ENCODE results near the gene GPNMB.

GPNMB gene

DNA sequence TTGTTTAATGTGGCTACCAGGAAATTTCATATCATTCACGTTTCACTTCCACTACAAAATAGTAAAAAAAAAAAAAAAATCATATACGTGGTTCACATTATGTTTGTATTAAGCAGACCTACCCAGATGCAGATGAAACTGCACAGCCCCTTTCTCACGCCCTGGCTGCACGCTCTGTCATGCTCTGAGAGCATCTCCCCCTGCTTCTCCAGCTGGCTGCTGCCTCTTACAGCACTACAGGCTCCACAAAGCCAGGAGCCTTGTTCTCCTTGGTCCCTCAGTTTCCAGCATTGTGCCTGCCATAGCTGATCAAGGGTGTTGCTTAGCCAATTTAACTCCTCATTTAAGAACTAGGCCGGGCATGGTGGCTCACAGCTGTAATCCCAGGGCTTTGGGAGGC lies 6.9 kb upstream of the GPNMB start:
- Histone ChIP-seq H3K4me3 (replicated peaks; ENCODE audit: low read depth, low read length) (no peak overlapping the region), H3K36me3 (ENCODE audit: control insufficient read depth, insufficient read depth, low read length) (no peaks in the 10 kb centered on the region), H3K27me3 (replicated peaks; ENCODE audit: control insufficient read depth, insufficient read depth, low read length) (no peaks in the 10 kb centered on the region)
- TF ChIP-seq, protein P1, sequence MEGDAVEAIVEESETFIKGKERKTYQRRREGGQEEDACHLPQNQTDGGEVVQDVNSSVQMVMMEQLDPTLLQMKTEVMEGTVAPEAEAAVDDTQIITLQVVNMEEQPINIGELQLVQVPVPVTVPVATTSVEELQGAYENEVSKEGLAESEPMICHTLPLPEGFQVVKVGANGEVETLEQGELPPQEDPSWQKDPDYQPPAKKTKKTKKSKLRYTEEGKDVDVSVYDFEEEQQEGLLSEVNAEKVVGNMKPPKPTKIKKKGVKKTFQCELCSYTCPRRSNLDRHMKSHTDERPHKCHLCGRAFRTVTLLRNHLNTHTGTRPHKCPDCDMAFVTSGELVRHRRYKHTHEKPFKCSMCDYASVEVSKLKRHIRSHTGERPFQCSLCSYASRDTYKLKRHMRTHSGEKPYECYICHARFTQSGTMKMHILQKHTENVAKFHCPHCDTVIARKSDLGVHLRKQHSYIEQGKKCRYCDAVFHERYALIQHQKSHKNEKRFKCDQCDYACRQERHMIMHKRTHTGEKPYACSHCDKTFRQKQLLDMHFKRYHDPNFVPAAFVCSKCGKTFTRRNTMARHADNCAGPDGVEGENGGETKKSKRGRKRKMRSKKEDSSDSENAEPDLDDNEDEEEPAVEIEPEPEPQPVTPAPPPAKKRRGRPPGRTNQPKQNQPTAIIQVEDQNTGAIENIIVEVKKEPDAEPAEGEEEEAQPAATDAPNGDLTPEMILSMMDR (IDR thresholded peaks at IDR 0.05; ENCODE audit: insufficient read depth, low read length, poor library complexity, severe bottlenecking), result no peak
- DNase-seq (ENCODE audit: extremely low read depth, insufficient read length), result no peak

DNA sequence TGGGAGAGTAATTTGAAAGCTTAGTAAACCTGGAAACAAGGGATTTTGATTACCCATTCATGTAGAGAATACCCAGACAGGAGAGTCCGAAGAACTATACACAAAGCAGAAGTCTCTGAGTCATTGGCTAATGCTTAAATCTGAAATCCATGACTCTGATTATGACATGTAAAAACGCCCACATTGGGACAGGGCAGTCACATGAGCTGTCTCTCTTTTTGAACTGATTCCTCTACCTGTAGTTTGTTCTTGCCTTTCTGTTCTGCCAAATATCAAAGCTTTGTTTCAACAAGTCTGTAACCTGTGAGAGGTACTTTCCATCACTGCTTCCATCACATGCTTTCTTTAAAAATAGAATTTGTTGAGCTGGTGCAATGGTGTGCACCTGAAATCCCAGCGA lies 4.3 kb upstream of the GPNMB start:
- Histone ChIP-seq H3K4me3 (replicated peaks; ENCODE audit: low read depth, low read length) (no peak overlapping the region), H3K36me3 (ENCODE audit: control insufficient read depth, insufficient read depth, low read length) (no peaks in the 10 kb centered on the region), H3K27me3 (replicated peaks; ENCODE audit: control insufficient read depth, insufficient read depth, low read length) (no peaks in the 10 kb centered on the region)
- no peak for DNase-seq (ENCODE audit: extremely low read depth, insufficient read length)
- TF ChIP-seq, protein P1 (IDR thresholded peaks at IDR 0.05; ENCODE audit: insufficient read depth, low read length, poor library complexity, severe bottlenecking), result no peak

DNA sequence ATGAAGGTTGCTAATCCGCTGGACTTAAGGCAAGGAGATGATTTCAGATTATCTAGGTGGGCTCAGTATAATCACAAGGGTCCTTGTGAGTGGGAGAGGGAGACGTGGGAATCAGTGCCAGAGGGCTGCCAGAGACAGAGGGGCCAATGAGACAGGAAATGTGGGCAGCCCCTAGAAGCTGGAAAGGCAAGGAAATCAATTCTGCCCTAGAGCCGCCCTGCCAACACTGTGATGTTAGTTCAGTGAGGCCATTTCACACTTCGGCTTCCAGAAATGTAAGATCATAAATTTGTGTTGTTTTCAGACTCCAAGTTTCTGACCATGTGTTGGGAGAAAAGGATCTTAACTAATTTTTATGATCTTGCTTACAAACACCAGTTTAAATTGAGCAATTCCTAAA lies 3.6 kb upstream of the GPNMB start:
- no peak overlapping the region for H3K4me3 ChIP-seq (replicated peaks; ENCODE audit: low read depth, low read length)
- no peak for DNase-seq (ENCODE audit: extremely low read depth, insufficient read length)
- TF ChIP-seq, protein P1 (IDR thresholded peaks at IDR 0.05; ENCODE audit: insufficient read depth, low read length, poor library complexity, severe bottlenecking), result no peak
- H3K27me3 ChIP-seq (replicated peaks; ENCODE audit: control insufficient read depth, insufficient read depth, low read length), result no peaks in the 10 kb centered on the region; the same call in 1 of the 2 replicates
- H3K36me3 ChIP-seq (ENCODE audit: control insufficient read depth, insufficient read depth, low read length), result no peaks in the 10 kb centered on the region

DNA sequence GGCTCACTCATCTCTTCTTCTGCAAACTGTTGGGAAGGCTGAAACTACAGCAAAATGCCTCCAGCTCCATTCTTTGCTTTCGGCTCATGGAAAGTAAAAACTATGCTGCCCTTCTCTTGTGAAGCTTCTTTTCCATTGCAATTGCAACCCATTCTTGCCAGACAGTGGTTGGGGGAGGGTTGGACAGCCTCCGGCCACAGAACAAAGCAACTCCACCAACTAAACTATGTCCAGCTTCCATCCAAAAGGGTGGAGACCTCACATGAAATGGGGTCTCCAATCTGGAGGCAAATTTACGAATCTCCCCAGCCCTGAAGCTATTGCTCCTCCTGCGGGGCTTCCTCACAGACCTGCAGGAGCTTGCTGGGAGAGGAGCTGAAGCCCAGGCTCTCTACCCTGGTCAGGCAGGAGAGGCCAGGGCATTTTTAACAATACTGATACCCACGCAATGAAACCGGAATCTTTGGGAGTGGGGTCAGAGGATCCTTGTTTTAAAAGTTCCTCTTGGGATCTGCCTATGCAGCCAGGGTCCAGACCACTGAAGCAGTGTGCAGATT lies 549 bp downstream of the GPNMB start:
- TF ChIP-seq, protein P1 (IDR thresholded peaks at IDR 0.05; ENCODE audit: insufficient read depth, low read length, poor library complexity, severe bottlenecking), result no peak
- Histone ChIP-seq H3K27me3 (replicated peaks; ENCODE audit: control insufficient read depth, insufficient read depth, low read length) (no peaks in the 10 kb centered on the region; the same call in 1 of the 2 replicates), H3K36me3 (ENCODE audit: control insufficient read depth, insufficient read depth, low read length) (no peaks in the 10 kb centered on the region), H3K4me3 (replicated peaks; ENCODE audit: low read depth, low read length) (no peak overlapping the region)
- no peak for DNase-seq (ENCODE audit: extremely low read depth, insufficient read length)

DNA sequence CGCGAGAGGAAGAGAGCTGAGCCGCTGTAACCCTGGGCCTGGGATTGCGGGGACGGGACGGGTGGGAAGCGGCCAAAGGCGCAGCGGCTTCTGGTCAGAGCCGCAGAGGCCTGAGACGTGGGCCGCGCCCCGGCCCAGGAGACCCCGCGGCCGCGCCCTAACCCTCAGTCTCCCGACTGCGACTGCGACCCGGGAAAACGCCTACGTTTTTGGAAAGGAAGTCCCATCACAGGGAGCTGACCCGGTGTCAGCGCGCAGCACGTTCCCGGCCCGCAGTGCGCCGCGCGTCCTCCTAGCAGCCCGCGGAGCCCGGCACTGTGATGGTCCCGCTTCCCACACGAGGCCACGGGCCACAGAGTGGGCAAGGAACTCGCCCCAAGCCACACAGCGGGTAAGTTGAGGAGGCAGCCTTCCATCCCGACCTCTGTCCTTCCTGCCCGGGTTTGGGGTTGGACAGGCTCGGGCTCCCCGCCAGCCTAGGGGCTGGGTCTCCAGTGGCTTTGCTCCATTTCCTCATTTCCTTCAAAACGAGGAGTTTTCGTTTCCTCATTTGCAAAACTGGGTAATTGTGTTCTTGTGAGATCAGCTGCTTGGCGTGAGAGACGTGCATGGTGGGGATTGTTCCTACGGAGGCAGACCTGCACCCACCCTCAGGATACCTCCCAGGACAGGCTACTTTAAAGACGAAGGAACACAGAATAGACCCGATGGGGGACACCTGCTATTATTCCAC lies 1.2 kb downstream of the GPNMB start:
- H3K36me3 ChIP-seq (ENCODE audit: control insufficient read depth, insufficient read depth, low read length), result no peaks in the 10 kb centered on the region
- H3K27me3 ChIP-seq (replicated peaks; ENCODE audit: control insufficient read depth, insufficient read depth, low read length), result no peaks in the 10 kb centered on the region; the same call in 1 of the 2 replicates
- TF ChIP-seq, protein P1 (IDR thresholded peaks at IDR 0.05; ENCODE audit: insufficient read depth, low read length, poor library complexity, severe bottlenecking), result no peak
- DNase-seq (ENCODE audit: extremely low read depth, insufficient read length), result no peak
- no peak overlapping the region for H3K4me3 ChIP-seq (replicated peaks; ENCODE audit: low read depth, low read length)
